K562 (cell line): ENCODE data around the gene CHRM4. TPM values are rescaled to one million over a fixed set of nuclear protein-coding genes. Genes with fewer than 3 reads are reported as not detected.
"Not testable (repeated sequence)": the region's sequence is repeated elsewhere in the genome, so short reads cannot be mapped to it uniquely, and the experiment has no call there.

Experiments used
- ATAC-seq: fragments of 200-7000 bp; cut with Tn5 transposase; 3 replicates; pipeline ENCODE4 v1.9.1; 2020; ENCODE audit warnings: moderate library complexity
- BruUV-seq: library from RNA; stranded (reverse); fragments of 400-500 nt; replicated peaks from 2 replicates; lab custom pipeline; 2021; lab: Mats Ljungman, UMichigan
- CTCF ChIA-PET: fragments of 300-600 bp; formaldehyde crosslinking; extraction: SDS; loops from one replicate; lab custom pipeline; 2021; ENCODE audit warnings: low intra/inter-chr PET ratio; lab: Yijun Ruan, JAX
- POLR2A ChIA-PET: fragments of 300-600, 350-650 bp; sonication (Branson Sonifier 250); formaldehyde crosslinking; extraction: SDS; loops from one replicate; lab custom pipeline; 2021; ENCODE audit warnings: antibody characterized with exemption, inconsistent platforms; lab: Yijun Ruan, JAX
- DNase-seq, 4 experiments: peaks; one replicate each; pipeline versions ENCODE4 v3.0.0 to v3.0.0-alpha.2; 2011 to 2018; ENCODE audit warnings: low spot score in 3 of 4, mixed read lengths in 3 of 4; ENCODE audit errors: extremely low read depth in 1 of 4
- FAIRE-seq: peaks from 2 replicates; lab custom pipeline; 2011; peaks lifted over from hg19 to GRCh38; lab: Jason Lieb, UNC
- H2AFZ ChIP-seq: 2 replicates; pipeline ENCODE4 v1.6.0; 2011; ENCODE audit warnings: low read depth, low read length, control low read depth, inconsistent platforms
- H3K27ac ChIP-seq: fragments of 200-600 bp; 3 replicates; pipeline ENCODE4 v1.8.0; 2011; ENCODE audit warnings: low read depth, mild to moderate bottlenecking, control low read depth, inconsistent platforms, low read length, moderate library complexity, mixed read lengths; ENCODE audit errors: extremely low read depth
- H3K27me3 ChIP-seq, 2 experiments: fragments of 300-600 bp in 1 of 2; 2 replicates in 1 of 2; 3 replicates in 1 of 2; pipeline versions ENCODE4 v1.6.0 to v1.8.0; 2011; ENCODE audit warnings: inconsistent platforms in 2 of 2, low read length in 2 of 2, mild to moderate bottlenecking in 1 of 2, mixed read lengths in 1 of 2, moderate library complexity in 1 of 2; ENCODE audit not compliant: control insufficient read depth in 2 of 2, insufficient read depth in 2 of 2
- H3K36me3 ChIP-seq: fragments of 300-600 bp; 3 replicates; pipeline ENCODE4 v1.8.0; 2011; ENCODE audit warnings: mild to moderate bottlenecking, low read length, inconsistent platforms; ENCODE audit not compliant: control insufficient read depth, insufficient read depth
- H3K4me1 ChIP-seq, 2 experiments: fragments of 200-600 bp in 1 of 2; replicated peaks in 1 of 2; 2 replicates in 1 of 2; 3 replicates in 1 of 2; pipeline versions ENCODE4 v1.5.1 to v1.8.0; 2011; ENCODE audit warnings: inconsistent platforms in 2 of 2, low read length in 2 of 2, mild to moderate bottlenecking in 1 of 2, mixed read lengths in 1 of 2, moderate library complexity in 1 of 2; ENCODE audit not compliant: control insufficient read depth in 2 of 2, insufficient read depth in 2 of 2
- H3K4me2 ChIP-seq: 2 replicates; pipeline ENCODE4 v1.6.1; 2011; ENCODE audit warnings: low read length, control low read depth, inconsistent platforms, mixed read lengths; ENCODE audit not compliant: insufficient read depth
- H3K4me3 ChIP-seq: fragments of 200-600 bp; sonication (generic), shearing (Covaris generic); 2 replicates; pipeline ENCODE4 v1.5.1; 2016; ENCODE audit warnings: control low read depth, inconsistent platforms
- H3K79me2 ChIP-seq: fragments of 200-600 bp; 3 replicates; pipeline ENCODE4 v1.8.0; 2011; ENCODE audit warnings: low read length, inconsistent platforms; ENCODE audit not compliant: control insufficient read depth, insufficient read depth
- H3K9ac ChIP-seq, 2 experiments: 2 replicates each; pipeline versions ENCODE4 v1.6.0 to v1.6.1; 2011; ENCODE audit warnings: low read depth in 2 of 2, low read length in 2 of 2, control low read depth in 1 of 2, inconsistent platforms in 1 of 2, mild to moderate bottlenecking in 1 of 2, mixed read lengths in 1 of 2; ENCODE audit not compliant: insufficient read depth in 1 of 2
- H3K9me1 ChIP-seq: one replicate; pipeline ENCODE4 v1.6.0; 2011; ENCODE audit warnings: inconsistent platforms, mild to moderate bottlenecking, low read length, moderate library complexity; ENCODE audit not compliant: control insufficient read depth, insufficient read depth
- H3K9me3 ChIP-seq: replicated peaks from 2 replicates; pipeline ENCODE4 v1.5.1; 2011; ENCODE audit warnings: low read depth, low read length, inconsistent platforms; ENCODE audit not compliant: control insufficient read depth, insufficient read depth
- H4K20me1 ChIP-seq: replicated peaks from 2 replicates; pipeline ENCODE4 v1.6.1; 2011; ENCODE audit warnings: low read length, inconsistent platforms, mixed read lengths; ENCODE audit not compliant: control insufficient read depth, insufficient read depth
- ARID1B ChIP-seq: fragments of 450-650 bp; IDR thresholded peaks from 2 replicates; pipeline ENCODE4 v1.6.1; 2016; ENCODE audit warnings: antibody characterized with exemption, mild to moderate bottlenecking, inconsistent platforms
- CC2D1A ChIP-seq: fragments of 450-650 bp; IDR thresholded peaks from 2 replicates; pipeline ENCODE4 v1.6.1; 2017; ENCODE audit warnings: mild to moderate bottlenecking
- FIP1L1 ChIP-seq: fragments of 200-400 bp; formaldehyde crosslinking; IDR thresholded peaks from 2 replicates; pipeline ENCODE4 v1.6.1; 2018; ENCODE audit warnings: mild to moderate bottlenecking, low read depth, low read length; ENCODE audit not compliant: poor library complexity, severe bottlenecking
- FOSL1 ChIP-seq: fragments of 200-800 bp; sonication (Bioruptor generic); conservative IDR thresholded peaks from 2 replicates; pipeline ENCODE4 v1.6.1; 2016; ENCODE audit warnings: missing genetic modification characterization, missing compliant biosample characterization
- HDAC1 ChIP-seq, 2 experiments: fragments of 450-650 bp; IDR thresholded peaks; 2 replicates each; pipeline ENCODE4 v1.6.1; 2016 to 2017; ENCODE audit warnings: inconsistent platforms in 1 of 2, mild to moderate bottlenecking in 1 of 2, moderate library complexity in 1 of 2
- MYC ChIP-seq, 2 experiments: fragments of 250-450 bp in 1 of 2; sonication (Bioruptor Pico) in 1 of 2; IDR thresholded peaks; 2 replicates each; pipeline versions ENCODE4 v1.5.1 to v1.6.1; 2012 to 2021; ENCODE audit warnings: low read depth in 2 of 2, borderline replicate concordance in 1 of 2, improper control_type of control experiment in 1 of 2, low read length in 1 of 2, mild to moderate bottlenecking in 1 of 2, moderate library complexity in 1 of 2
- NRF1 ChIP-seq, 2 experiments: fragments of 450-650 bp; IDR thresholded peaks in 1 of 2; conservative IDR thresholded peaks in 1 of 2; 2 replicates each; pipeline ENCODE4 v1.6.1; 2014; ENCODE audit warnings: mild to moderate bottlenecking in 2 of 2
- POLR2G ChIP-seq: fragments of 200-400 bp; formaldehyde crosslinking; IDR thresholded peaks from 2 replicates; pipeline ENCODE4 v1.6.1; 2017; ENCODE audit warnings: low read depth, mild to moderate bottlenecking, antibody characterized with exemption, low read length, moderate library complexity
- PURB ChIP-seq: sonication (generic); formaldehyde crosslinking; IDR thresholded peaks from 2 replicates; pipeline ENCODE4 v1.9.0; 2021; ENCODE audit warnings: low read depth, mild to moderate bottlenecking, missing genetic modification reagents
- TBP ChIP-seq: optimal IDR thresholded peaks from 2 replicates; pipeline ENCODE3; 2011; ENCODE audit warnings: low read depth, low read length, improper control_type of control experiment
- ZBTB9 ChIP-seq: fragments of 450-650 bp; formaldehyde crosslinking; IDR thresholded peaks from 2 replicates; pipeline ENCODE4 v1.4.0; 2020; ENCODE audit warnings: mild to moderate bottlenecking, moderate library complexity
- WGBS: fragments of 100-300 bp; shearing (Covaris generic); methylation state at CpG from one replicate; pipeline ENCODE4 v1.1.6; 2016; ENCODE audit warnings: low coverage, mixed read lengths; ENCODE audit not compliant: insufficient coverage; ENCODE audit errors: missing lambda C conversion rate; 5-methylcytosine and 5-hydroxymethylcytosine counted together
- in situ Hi-C: fragments of 300-500 bp; cut with MboI; formaldehyde crosslinking; loops from 4 replicates; pipeline ENCODE4 v1.15.0; 2018; ENCODE audit warnings: inconsistent platforms, mixed read lengths
- intact Hi-C: fragments of 100-400 bp; cut with micrococcal nuclease; formaldehyde crosslinking; loops from 2 replicates; pipeline ENCODE4 v1.14.2; 2022
- polyA plus RNA-seq, 8 experiments: library from polyadenylated mRNA; depleted of rRNA in 4 of 8; stranded (reverse) in 5 of 8; unstranded in 3 of 8; fragments of >200 nt; fragmentation: Nextera tagmentation in 2 of 8; fragmentation: Illumina TruSeq in 1 of 8; extraction: Ambion mirVana in 2 of 8; extraction: Trizol in 1 of 8; gene quantifications; 2 replicates each; pipeline versions ENCODE4 v1.2.1 to v1.2.3, GENCODE V29; 2011 to 2014; ENCODE audit warnings: inconsistent platforms in 1 of 8, missing spikeins in 1 of 8
- total RNA-seq, 7 experiments: library from RNA; depleted of rRNA in 6 of 7; stranded (reverse); fragments of >200 nt in 6 of 7; fragmentation: Illumina TruSeq in 2 of 7; extraction: Trizol in 2 of 7; gene quantifications; 2 replicates each; pipeline versions ENCODE4 v1.2.1 to v1.2.3, GENCODE V29; 2011 to 2021; ENCODE audit warnings: low replicate concordance in 1 of 7

CHRM4 gene
- total and polyA plus RNA-seq, 9 of the 15 experiments (the other 6 are each of a cell fraction or from before 2014, with no cell fraction given): 0.22 to 1.3 (median 0.40) TPM; not detected in 2

GRCh38 chr11:46380340-46381047 is 11.1 kb downstream of the CHRM4 start (continued):
- TF ChIP-seq TBP (peak; percentile 10), ARID1B (peak; percentile 74), NRF1 (conservative IDR thresholded peaks at IDR 0.05 in 1 of 2, IDR thresholded peaks at IDR 0.05 in 1 of 2) (peak in 1 of 2 experiments; percentile 14; a peak in 1 of 4 replicates), CC2D1A (peak; percentile 41; the same call in 1 of the 2 replicates), MYC (IDR thresholded peaks at IDR 0.05; ENCODE audit: low read depth, low read length) (no peak), MYC (CRISPR knock-in tag; IDR thresholded peaks at IDR 0.05; ENCODE audit: borderline replicate concordance, low read depth) (0 out of 2 replicates have a peak, but pooled peaks have one; percentile 39), PURB (CRISPR knock-in tag) (no peak), FOSL1 (peak; percentile 76)

- ChIA-PET CTCF (interaction anchor here (0.6 kb wide), 1 partner anchor 132 kb away, joined by 4 read pairs; no protein-coding TSS in a partner anchor), POLR2A (interaction anchor here (0.6 to 2.3 kb wide), 3 partner anchors 12 to 136 kb away, joined by 3 to 10 read pairs (median 3); no protein-coding TSS in a partner anchor)
- H3K4me3 ChIP-seq, BruUV-seq, H3K9me3 ChIP-seq, H4K20me1 ChIP-seq, H3K9me1 ChIP-seq, H3K27me3 ChIP-seq, in situ Hi-C loops: not testable (repeated sequence)
- Histone ChIP-seq H3K36me3 (peaks cover 60% of the 10 kb centered on the region; the same call in 2 of the 3 replicates), H3K4me2 (peak overlapping the region; percentile 33), H3K9ac (peak overlapping the region; percentile 26 to 88; a peak in 3 of 4 replicates), H2AFZ (peak overlapping the region; percentile 56; the same call in 1 of the 2 replicates), H3K4me1 (peaks cover 25 to 58% of the 10 kb centered on the region in 2 experiments), H3K27ac (peak overlapping the region; percentile 96; the same call in 2 of the 3 replicates), H3K79me2 (peaks cover 16% of the 10 kb centered on the region)
- ATAC-seq: peak; percentile 73
- 27% methylated on average over 24 of the region's 36 CpGs for WGBS
- peak; percentile 90 for FAIRE-seq
- intact Hi-C loops: loop anchor here (2.0 to 5.0 kb wide), 2 partner anchors 27 to 132 kb away; no protein-coding TSS in a partner anchor
- DNase-seq: peak; percentile 73 to 83 (median 76)
- 0 out of 4 replicates have a peak, but pooled peaks of 1 of the 2 experiments have one; percentile 12 for TF ChIP-seq HDAC1 (IDR thresholded peaks at IDR 0.05)
- TF ChIP-seq ZBTB9 (CRISPR knock-in tag): 0 out of 2 replicates have a peak, but pooled peaks have one; percentile 1
- peak; percentile 15 for TF ChIP-seq FIP1L1
- peak; percentile 60 for TF ChIP-seq POLR2G
Observed at GRCh38 chr11:46379482-46380293, 11.9 kb downstream of the CHRM4 start.
